ENCODE measurements around the gene POLR3F. TPM values are rescaled to one million over a fixed set of nuclear protein-coding genes. Genes with fewer than 3 reads are reported as not detected.
"Not testable (repeated sequence)": the region's sequence is repeated elsewhere in the genome, so short reads cannot be mapped to it uniquely, and the experiment has no call there.

The POLR3F gene
- polyA plus RNA-seq, 4 donors: 16.2 to 20.2 (median 19.0) TPM

GRCh38 chr20:18501672-18502071, 34.5 kb downstream of the POLR3F start:
- not testable (repeated sequence) for DNase-seq (ENCODE audit: low read depth in 4 of 4, low spot score in 3 of 4)

GRCh38 chr20:18504479-18505060, 37.4 kb downstream of the POLR3F start:
- DNase-seq (ENCODE audit: low read depth in 4 of 4, low spot score in 3 of 4): no peak

- DNase-seq (ENCODE audit: low read depth in 4 of 4, low spot score in 3 of 4): no peak
Observed at GRCh38 chr20:18506744-18507143, 39.6 kb downstream of the POLR3F start.

GRCh38 chr20:18507218-18508191, 40.3 kb downstream of the POLR3F start, which contains the start of gene SEC23B:
Gene SEC23B, plus strand, starts transcription at chr20:18507940. Its CDS starts 2,896 bp downstream, at chr20:18510836.
- peak; percentile 93 to 95 (median 94) for DNase-seq (ENCODE audit: low read depth in 4 of 4, low spot score in 3 of 4)

- DNase-seq (ENCODE audit: low read depth in 4 of 4, low spot score in 3 of 4): no peak
Observed at GRCh38 chr20:18511571-18511970, 44.4 kb downstream of the POLR3F start.

GRCh38 chr20:18513208-18513607, 46.0 kb downstream of the POLR3F start:
- no peak for DNase-seq (ENCODE audit: low read depth in 4 of 4, low spot score in 3 of 4)

- no peak for DNase-seq (ENCODE audit: low read depth in 4 of 4, low spot score in 3 of 4)
Observed at GRCh38 chr20:18514127-18514526, 46.9 kb downstream of the POLR3F start.

- DNase-seq (ENCODE audit: low read depth in 4 of 4, low spot score in 3 of 4): no peak
Observed at GRCh38 chr20:18515973-18516372, 48.8 kb downstream of the POLR3F start.

GRCh38 chr20:18522066-18522465, 54.9 kb downstream of the POLR3F start:
- DNase-seq (ENCODE audit: low read depth in 4 of 4, low spot score in 3 of 4): not testable (repeated sequence)

- no peak for DNase-seq (ENCODE audit: low read depth in 4 of 4, low spot score in 3 of 4)
Observed at GRCh38 chr20:18523066-18523465, 55.9 kb downstream of the POLR3F start.

GRCh38 chr20:18524646-18525045, 57.5 kb downstream of the POLR3F start:
- DNase-seq (ENCODE audit: low read depth in 4 of 4, low spot score in 3 of 4): no peak

GRCh38 chr20:18526761-18527160, 59.6 kb downstream of the POLR3F start:
- not testable (repeated sequence) for DNase-seq (ENCODE audit: low read depth in 4 of 4, low spot score in 3 of 4)

- no peak for DNase-seq (ENCODE audit: low read depth in 4 of 4, low spot score in 3 of 4)
Observed at GRCh38 chr20:18527339-18527738, 60.1 kb downstream of the POLR3F start.

- DNase-seq (ENCODE audit: low read depth in 4 of 4, low spot score in 3 of 4): no peak
Observed at GRCh38 chr20:18527836-18528235, 60.6 kb downstream of the POLR3F start.

GRCh38 chr20:18529041-18529440, 61.9 kb downstream of the POLR3F start:
- DNase-seq (ENCODE audit: low read depth in 4 of 4, low spot score in 3 of 4): no peak

GRCh38 chr20:18532626-18533025, 65.4 kb downstream of the POLR3F start:
- DNase-seq (ENCODE audit: low read depth in 4 of 4, low spot score in 3 of 4): no peak

GRCh38 chr20:18533491-18533890, 66.3 kb downstream of the POLR3F start:
- DNase-seq (ENCODE audit: low read depth in 4 of 4, low spot score in 3 of 4): no peak

- no peak for DNase-seq (ENCODE audit: low read depth in 4 of 4, low spot score in 3 of 4)
Observed at GRCh38 chr20:18533978-18534644, 66.9 kb downstream of the POLR3F start.
